ENCODE results near the gene ETS1.

Gene ETS1

DNA sequence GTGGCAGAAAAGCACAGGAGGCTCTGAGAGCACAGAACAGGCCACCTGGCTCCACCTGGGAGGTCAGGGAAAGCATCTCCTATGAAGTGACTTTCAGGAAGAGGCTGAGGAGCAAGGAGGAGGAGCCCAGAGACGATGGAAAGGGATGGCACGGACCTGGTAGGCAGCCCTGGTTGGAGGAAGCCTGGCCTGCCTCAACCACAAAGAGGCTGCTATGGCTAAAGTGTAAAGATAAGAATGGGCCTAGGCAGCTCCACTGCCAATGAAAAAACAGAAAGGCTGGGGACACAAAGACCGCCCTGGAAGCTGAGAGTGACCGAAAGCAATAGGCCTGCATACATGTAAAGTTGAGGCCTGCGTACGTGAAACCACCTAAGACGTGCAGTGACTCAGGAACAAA is 31.2 kb upstream of the ETS1 start:
- no peak for DNase-seq

DNA sequence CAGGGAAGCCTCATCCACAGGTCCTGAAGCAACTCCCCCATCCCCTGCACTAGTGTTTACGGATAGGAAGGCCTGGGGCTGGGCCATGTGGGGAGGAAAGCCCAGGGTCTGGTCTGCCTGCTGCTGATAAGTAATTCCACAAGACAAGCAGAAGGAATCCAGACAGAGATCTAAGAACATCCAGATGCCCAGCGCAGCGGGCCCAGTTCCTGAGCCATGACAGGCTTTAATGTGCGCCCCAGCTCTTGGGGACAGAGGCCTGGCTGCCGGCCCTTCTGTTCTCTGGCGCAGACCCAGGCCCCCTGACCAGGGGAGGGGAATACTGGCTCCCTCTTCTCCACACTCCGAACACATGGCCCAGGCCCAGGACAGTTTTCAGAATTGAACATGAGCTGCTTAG is 28.8 kb upstream of the ETS1 start:
- DNase-seq: no peak

DNA sequence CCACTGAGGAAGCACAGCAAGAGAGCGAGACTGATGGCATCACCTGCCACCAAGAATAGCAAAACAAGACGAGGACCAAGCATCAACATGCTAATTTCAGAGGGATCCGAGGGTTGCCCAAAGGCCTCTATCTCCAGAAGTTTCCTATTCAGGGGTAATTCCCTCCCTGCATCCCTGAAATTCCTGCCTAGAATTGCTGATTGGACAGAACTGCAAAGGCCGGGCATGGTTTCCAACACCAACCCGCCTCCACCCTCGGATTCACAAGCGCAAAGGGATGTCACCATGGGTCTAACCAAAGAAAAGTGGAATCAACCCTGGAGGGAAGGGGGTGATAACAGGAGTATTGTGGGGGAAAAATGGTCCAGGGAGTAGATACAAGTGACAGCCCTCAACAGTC is 28.3 kb upstream of the ETS1 start:
- DNase-seq: no peak

DNA sequence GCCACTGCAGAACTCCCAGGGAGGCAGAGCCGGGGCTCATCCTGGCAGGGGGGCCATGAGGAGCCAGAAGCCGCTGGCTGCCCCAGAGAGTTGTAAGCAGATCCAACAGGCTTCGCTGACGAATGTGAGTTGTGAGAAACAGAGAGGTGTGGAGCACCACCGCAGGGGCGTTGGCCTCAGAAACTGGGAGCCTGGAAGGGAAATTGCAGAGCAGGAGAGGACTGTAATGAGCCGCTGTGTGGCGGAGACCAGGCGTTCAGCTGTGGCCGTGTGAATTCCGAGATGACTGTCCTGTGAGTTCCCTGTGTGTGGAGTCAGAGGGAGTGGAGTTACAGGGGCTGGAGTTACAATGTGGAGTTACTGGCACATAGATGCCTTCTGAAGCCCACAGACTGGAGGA is 27.7 kb upstream of the ETS1 start:
- DNase-seq: no peak

DNA sequence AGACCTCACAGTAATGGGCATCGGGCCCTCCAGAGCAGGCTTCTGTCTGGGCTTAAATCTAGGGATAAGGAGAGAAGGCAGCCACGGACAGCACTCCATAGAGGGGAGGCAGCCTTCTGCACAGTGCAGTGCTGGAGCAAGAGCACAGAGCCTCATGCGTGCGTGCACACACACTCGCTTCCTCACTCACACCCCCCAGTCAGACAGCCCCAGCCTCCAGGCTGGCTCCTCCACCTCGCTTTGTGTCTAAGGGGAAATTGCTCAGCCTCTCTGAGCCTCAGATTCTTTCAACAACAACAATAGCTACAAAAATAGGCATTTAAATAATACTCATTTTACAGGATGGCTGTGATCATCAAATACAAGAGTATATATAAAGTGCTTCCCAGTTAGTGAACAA is 26.7 kb upstream of the ETS1 start:
- DNase-seq: no peak

DNA sequence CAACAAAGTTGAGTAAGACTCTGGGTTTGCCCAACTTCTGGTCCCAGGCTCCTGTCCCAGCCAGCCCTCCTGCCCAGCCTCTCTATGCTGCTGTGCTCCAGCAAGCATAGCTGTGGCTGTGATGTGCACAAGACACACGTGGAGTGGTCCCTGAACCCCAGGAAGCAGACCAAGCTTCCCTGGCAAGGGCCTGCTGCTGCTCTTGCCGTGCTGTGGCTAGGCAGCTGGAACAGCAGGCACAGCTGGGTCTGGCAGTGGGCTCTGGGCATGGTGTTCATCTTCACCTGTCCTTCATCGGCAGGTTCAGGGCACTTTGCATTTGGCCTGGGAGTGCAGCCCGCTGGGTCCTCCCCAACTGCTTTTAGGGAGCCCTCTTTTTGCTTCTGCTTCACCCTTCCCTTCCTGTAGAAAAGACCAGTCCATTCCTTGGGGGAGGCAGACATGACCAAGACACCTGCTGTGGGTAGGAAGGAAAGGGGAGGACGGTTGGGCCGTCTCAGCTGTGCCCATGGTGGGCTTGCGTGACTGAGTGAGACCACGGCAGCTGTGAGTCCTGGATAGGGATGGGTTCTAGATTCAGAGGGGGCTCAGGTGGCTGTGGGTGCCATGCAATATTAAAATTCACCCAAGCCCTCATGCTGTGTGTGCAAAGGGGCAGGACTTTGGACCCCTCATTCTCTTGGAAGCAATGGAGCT is 26.1 kb upstream of the ETS1 start:
- DNase-seq: no peak

DNA sequence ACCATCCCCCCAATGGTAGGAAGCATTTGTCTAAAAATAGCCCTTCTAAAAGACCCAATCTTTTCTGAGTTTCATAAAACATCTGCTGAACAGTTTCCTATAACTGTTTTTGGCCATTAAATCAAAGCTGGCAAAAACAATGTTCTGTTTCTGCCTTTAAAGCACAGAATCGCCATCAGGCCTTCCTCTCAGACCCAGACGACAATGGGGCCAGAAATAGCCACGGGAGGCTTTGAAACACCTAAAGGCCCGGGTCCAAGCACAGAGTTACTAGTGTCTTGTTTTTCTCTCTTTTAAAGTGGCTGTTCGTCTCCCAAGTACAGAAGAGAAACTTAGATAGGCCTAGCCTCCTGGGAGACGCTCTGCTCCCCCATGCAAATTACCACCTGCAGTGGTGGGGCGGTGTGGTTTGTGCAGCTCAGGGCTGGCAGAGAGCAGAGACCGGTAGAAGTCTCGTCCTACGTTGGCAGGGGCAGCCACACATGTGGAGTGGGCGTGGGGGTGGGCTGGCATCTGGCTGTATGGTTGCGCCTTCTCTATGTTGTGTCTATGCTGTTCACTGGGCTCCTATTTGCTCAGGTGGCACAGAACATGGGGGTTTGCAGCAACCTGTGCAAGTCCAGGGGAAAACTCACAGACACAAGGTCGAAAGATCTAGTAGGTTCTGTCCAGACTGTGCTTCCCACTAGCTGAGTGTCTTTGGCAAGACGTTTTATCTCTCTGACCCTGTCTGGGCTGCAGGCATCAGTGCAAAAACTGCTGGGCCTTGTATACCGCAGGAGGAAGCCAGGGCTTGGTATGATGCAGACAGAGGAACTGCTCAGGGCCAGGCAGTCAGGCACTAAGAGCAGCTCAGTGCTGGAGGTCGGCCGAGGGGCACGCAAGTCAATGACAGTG is 23.6 kb upstream of the ETS1 start:
- DNase-seq: no peak

DNA sequence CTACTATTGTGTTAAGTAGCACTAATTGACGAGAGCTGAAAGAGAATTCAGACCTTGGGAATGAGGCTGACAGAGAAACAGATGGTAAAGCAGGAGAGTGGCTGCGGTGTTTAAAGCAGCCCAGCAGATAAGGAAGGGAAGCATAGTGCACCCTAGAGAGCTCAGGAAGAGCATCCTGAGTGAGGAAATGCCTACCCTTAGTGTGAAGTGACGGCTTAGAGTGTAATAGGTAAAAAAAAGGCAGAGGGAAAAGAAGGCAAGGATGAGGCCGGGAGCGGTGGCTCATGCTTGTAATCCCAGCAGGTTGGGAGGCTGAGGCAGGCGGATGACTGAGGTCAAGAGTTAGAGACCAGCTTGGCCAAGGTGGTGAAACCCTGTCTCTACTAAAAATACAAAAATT is 22.4 kb upstream of the ETS1 start:
- no peak for DNase-seq

DNA sequence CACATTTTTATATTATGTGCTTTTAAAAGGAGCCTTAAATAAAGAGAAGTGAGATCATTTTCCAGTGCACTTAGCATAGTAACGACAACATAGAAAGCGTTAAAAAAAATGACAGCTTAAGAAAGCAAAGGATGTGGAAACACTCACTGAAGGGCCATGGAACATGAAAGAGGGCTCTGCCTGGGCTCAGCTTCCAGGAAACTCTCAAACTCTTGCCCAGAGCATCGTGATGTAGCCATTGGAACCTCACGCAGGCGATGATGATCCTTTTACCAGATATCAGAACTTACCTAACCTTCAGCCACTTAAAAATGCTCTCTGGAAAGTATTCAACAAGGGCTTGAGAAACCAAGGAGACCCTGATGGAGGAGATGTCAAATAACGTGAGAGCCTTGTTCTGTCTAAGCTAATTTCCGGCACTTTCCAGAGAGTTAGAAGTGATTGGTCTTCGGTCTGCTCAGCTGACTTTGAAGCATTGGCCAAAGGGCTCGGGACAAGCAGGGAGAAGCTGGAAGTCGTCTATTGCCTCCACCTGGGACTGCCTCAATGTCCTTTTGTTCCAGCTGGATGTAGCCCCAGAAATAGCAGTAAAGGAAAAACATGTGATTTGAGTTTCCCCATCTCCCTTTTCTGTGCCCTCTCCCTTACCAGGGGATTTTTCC is 21.5 kb upstream of the ETS1 start:
- no peak for DNase-seq

DNA sequence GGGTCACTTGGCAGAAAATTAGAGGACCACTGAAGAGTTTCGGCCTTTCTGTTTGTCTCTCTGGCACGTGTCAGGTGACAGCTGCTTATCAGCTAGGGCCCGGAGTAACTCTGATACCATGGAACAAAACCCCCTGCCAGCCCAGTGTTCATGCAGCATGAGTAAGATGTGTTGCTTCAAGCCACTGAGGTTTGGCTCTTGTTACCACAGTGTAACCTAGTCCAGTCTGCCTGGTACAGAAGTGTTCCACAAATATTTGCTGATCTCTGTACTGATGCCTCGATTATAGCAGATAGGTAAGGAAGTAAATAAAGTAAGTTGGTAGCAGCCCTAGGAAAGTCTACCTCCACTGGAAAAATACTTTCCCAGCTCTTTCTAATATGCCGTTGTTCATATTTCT is 20.5 kb upstream of the ETS1 start:
- DNase-seq: no peak

DNA sequence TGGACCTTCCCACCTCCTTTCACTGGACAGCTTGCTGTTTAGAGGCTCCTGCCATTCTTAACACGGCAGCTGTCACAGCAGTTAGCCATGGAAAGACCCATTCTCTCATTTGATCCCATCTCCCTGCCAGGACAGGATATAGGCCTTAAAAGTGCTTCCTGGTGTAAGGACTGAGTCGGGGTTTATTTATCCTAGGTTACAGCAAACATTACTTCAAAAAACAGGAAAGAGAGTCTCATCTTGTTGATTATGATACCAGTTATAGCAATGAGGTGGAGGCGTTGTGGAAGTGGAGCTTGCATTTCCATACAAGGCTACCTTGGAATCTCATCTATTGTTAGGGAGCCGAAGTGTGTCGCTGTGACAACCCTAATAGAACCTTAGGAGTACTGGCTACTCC is 17.4 kb upstream of the ETS1 start:
- no peak for DNase-seq

DNA sequence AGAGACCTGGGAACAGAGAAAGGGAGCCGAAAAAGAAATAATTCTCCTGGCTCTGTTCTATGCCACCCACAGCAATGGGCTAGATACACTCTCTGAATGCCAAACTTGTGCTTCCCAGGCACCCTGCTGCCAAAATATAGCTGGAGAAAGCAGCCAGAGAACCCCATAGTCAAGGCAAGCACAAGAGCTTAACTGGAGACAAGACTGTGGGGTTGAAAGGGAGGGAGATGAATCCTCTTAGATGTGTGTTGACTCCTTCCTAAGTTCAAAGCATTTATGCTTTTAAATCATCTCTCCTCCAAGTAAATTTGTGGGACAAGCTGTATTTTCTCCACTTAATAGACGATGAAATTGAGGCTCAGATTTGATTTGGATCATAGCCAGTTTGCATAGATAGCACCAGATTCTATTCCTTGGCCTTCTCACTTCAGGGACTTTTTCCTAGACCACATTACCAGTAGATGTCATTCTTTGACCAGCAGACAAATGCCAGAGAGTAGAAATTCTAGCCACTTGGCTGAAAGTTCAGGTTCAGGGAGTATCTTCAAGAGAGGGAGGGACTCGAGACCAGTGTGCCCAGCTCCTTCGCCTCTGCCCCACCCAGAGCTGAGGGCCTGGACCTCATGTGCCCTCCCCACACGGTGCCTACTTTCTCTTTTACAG is 16.5 kb upstream of the ETS1 start:
- DNase-seq: no peak

DNA sequence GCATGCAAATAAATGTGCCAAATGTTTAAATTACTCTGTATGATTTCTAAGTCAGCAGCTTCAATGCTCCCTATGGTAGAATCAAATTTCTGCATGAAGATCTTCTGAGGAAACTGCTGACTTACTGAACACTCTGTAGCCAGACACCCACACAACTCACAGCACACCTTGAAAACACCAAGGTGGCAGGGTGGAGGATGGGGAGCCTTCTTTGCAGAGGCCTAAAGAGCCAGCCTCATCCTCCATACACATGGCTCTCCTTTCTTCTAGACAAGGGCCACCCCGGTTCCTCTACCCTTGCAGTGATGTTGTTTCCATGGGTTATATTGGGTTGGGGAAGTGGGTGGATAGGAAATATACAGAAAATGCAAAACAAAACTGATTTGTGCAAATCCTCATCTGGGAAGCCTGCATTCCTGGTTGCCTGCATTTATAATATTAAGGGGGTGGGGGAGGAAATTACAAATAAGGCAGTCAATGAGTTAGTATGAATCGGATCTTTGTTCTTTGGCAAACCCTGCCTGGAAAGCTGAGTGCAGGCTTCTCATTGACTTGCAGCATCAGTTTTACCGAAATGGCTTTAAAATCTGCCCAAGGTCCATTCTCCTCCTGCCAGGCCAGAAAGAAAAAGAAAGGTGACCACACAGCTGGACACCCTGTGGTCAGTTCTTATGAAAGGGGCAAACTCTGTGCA is 15.8 kb upstream of the ETS1 start:
- no peak for DNase-seq

DNA sequence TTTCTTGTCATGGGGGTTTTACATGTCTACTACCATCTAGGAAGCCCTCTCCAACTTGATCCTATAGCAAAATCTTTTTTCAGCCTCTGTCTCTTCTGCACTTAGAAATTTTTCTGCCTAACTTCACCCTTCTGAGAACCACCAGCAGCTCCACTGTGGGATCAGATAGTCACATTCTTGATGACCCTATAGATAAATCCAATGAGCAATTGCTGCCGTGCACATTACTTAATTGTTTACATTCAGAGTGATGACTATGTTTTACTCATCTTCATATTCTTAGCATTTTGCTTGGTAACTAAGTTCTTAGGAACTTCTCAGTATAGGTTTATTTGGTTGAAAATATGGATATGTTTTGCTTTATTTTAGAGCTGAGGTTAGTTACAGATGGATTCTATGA is 12.4 kb upstream of the ETS1 start:
- no peak for DNase-seq

DNA sequence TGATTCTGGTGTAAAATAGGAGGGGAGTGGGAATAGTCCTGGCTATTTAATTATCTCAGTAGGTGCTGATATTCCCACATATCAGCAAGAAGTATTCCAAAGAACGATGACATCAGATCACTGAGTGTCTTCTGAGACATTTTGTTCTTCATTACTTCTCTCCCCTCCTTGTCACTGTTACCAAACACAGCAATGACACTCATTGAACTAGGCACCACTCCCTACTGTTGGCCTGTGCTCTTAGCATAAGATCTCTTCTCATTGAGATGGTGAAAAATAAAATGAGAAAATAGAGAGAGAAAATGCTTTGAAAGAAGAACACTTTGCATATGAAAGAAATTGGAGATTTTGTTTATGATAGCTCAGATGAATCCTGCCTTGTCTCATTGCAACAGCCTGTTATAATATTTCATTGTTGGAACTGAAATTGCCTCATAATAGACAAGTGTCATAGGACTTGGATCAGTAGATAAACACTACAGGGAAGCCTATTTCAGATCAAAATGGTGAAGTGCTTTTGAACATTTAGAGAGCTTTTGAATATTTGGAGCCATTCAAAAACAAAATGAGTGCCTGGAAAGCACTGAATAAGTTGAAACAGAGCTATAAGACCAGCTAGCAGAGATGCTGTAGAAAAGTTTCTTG is 11.3 kb upstream of the ETS1 start:
- no peak for DNase-seq

DNA sequence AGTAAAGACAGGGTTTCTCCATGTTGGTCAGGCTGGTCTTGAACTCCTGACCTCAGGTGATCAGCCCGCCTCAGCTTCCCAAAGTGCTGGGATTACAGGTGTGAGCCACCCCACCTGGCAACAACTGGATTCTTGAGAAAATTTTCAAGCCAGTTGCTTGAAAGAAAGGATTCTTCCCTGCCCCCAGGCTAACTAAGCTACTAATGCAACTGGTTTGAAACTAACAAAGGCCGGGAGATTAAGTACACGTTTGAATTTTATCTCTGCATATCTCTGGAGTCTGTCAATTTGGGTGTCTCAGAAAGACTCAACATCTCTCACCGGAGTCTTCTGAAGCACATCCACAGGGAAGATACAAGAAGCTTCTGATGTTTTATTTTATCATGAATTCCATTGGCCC is 10.7 kb upstream of the ETS1 start:
- DNase-seq: no peak

DNA sequence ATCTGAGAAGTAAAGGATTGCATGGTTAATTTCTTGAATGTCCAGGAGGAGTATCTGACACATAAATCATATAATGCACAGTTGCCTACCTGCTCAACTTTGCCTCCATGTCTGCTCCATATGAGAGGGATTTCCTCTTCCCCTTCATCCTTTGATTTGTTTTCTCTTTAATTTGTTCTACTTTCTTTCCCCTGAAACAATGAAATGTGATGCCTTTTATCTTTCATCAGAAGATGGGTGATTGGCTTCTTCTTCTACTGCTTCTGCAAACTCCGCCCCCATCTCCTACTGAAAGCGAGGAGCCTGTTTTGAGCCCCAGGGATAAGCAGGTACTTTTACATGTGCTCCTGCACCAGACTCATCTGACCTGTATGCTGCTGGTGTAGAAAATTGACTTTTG is 9.9 kb upstream of the ETS1 start:
- DNase-seq: no peak

DNA sequence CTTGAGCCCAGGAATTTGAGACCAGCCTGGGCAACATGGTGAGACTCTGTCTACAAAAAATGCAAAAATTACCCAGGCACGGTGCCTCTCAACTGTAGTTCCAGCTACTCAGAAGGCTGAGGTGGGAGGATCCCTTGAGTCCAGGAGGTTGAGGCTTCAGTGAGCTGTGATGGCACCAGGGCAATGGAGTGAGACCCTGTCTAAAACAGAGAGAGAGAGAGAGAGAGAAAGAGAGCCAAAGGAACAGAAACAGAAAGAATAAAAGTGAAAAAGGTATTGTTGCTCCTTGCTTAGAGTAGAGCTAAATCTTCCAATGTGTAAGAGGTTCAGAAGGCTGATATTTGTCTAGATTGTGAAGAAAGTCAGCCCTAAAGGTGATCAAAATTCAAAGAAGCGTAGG is 8.9 kb upstream of the ETS1 start:
- DNase-seq: no peak

DNA sequence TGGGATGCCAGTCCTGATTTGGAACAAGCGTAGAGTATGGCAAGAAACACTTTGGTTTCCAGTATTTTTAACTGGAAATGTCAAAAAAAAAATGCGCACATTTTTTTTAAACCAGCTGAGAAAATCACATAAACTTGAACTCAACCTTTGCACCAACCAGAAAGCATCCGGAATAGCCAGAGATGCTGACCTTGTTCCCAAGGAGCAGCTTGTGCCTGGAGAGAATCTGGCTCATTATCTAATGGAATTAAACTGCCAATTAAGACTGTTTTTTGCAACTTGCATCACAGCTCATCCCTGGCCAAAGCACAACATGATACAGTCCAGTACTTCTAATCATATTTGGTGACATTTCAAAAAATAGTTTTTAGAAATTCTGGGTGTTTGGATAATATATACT is 8.4 kb upstream of the ETS1 start:
- DNase-seq: no peak

DNA sequence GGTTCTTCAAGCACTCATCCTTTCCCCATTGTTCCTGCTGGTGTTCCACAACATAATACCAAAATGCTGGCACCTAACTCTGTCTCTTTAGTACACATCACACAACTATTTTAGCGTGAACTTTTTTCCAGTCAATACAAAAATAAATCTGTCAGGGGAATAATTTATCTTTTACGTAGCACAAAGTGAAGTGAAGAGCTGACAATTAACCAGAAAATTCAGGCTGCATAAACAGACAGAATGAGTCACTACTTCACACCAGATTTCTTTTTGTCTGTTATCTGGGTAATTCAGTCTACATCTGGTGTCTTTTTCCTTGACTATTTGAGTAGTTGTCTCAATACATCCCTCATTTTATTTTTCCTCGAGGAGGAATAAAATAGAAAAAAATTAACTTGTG is 7.9 kb upstream of the ETS1 start:
- DNase-seq: no peak

DNA sequence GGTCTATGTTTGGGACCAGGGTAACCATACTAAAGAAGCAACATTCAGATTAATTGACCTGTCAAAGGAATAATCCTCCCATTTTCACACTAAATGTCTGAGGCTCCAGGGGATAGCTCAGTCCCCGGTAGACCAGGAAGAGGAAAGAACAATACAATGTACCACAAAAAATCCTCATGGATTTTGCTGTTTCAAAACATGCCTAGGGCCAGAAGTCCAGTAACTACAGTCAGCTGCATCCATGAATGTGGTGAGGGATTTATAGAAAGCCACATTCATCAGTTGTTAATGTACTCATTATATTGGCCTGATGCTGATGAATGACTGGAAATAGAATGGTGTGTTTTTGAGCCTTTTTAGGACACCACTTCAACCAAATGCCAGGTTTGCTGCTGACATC is 6.9 kb upstream of the ETS1 start:
- DNase-seq: no peak

DNA sequence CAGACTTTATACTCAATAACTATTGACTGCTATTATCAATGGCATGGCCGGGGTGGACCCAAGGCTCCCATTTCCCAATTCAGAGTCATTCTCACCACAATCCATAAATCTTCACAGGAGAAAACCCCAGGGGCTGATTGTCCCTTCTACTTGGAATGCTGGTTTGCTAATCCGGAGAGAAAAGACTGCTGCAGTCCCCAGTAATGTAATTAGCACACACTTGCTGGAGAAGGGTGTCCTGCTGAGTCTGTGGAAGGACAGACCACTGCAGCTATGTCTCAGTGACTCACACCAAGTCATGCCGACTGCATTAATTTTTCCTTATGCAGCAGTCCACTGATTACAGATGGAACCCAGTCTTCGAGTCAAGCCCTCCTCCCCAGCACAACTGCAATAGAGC is 5.9 kb upstream of the ETS1 start:
- no peak for DNase-seq

All from NCI-H2081 treated with DMSO at 0.1 percent for 48 hours (cell line).